Measurements from ENCODE around the gene GDNF.

- TF ChIP-seq CTCF (IDR thresholded peaks at IDR 0.05) (no peak), SIN3A (IDR thresholded peaks at IDR 0.05; ENCODE audit: borderline replicate concordance, insufficient read depth, low read depth, low read length) (no peak)
Measured at GRCh38 chr5:37767961-37768360, 71.9 kb downstream of the GDNF start.

All from Panc1 (cell line).